T-helper 9 cell (primary cell): ENCODE measurements around the gene SAMD13.
A peak's percentile ranks its signal among the peaks of the same experiment; 100 is the strongest.
"Not testable (repeated sequence)": the region's sequence is repeated elsewhere in the genome, so short reads cannot be mapped to it uniquely, and the experiment has no call there.

Experiments used
- DNase-seq: peaks from one replicate; pipeline ENCODE4 v3.0.0-alpha.2; 2020

The SAMD13 gene

GRCh38 chr1:84286071-84286470 lies 15.4 kb upstream of the SAMD13 start:
- no peak for DNase-seq

- not testable (repeated sequence) for DNase-seq
Observed at GRCh38 chr1:84287389-84287788, 14.1 kb upstream of the SAMD13 start.

- no peak for DNase-seq
Observed at GRCh38 chr1:84289169-84289785, 12.2 kb upstream of the SAMD13 start.

- no peak for DNase-seq
Observed at GRCh38 chr1:84291882-84292655, 9.4 kb upstream of the SAMD13 start.

- no peak for DNase-seq
Observed at GRCh38 chr1:84293766-84294165, 7.7 kb upstream of the SAMD13 start.

GRCh38 chr1:84294751-84295150 lies 6.8 kb upstream of the SAMD13 start:
- no peak for DNase-seq

GRCh38 chr1:84297546-84298244 lies 3.8 kb upstream of the SAMD13 start:
- DNase-seq = no peak

- peak; percentile 15 for DNase-seq
Observed at GRCh38 chr1:84298328-84298683, 3.2 kb upstream of the SAMD13 start.

GRCh38 chr1:84298684-84299535 lies 2.6 kb upstream of the SAMD13 start:
- no peak for DNase-seq

GRCh38 chr1:84299536-84300170 lies 1.9 kb upstream of the SAMD13 start:
- no peak for DNase-seq

- DNase-seq = no peak
Observed at GRCh38 chr1:84300501-84300900, 1.0 kb upstream of the SAMD13 start.

- no peak for DNase-seq
Observed at GRCh38 chr1:84301785-84302385, 377 bp downstream of the SAMD13 start.

GRCh38 chr1:84303314-84303830 lies 1.9 kb downstream of the SAMD13 start:
- no peak for DNase-seq

- DNase-seq = no peak
Observed at GRCh38 chr1:84307398-84307797, 5.9 kb downstream of the SAMD13 start.

- DNase-seq = no peak
Observed at GRCh38 chr1:84311296-84311695, 9.8 kb downstream of the SAMD13 start.

- no peak for DNase-seq
Observed at GRCh38 chr1:84319662-84320061, 18.2 kb downstream of the SAMD13 start.

GRCh38 chr1:84327830-84328229 lies 26.3 kb downstream of the SAMD13 start:
- no peak for DNase-seq

- DNase-seq = no peak
Observed at GRCh38 chr1:84330125-84330984, 28.8 kb downstream of the SAMD13 start.

GRCh38 chr1:84339503-84339902 lies 38.0 kb downstream of the SAMD13 start:
- DNase-seq = no peak

GRCh38 chr1:84344286-84344685 lies 42.8 kb downstream of the SAMD13 start:
- no peak for DNase-seq

GRCh38 chr1:84345220-84345619 lies 43.7 kb downstream of the SAMD13 start:
- DNase-seq = no peak
